Measurements from ENCODE around the gene KAZN. TPM values are rescaled to one million over a fixed set of nuclear protein-coding genes. Genes with fewer than 3 reads are reported as not detected.

KAZN gene
- total RNA-seq, 6 experiments from 2014 or later: 13.1 to 22.3 (median 20.7) TPM

DNA sequence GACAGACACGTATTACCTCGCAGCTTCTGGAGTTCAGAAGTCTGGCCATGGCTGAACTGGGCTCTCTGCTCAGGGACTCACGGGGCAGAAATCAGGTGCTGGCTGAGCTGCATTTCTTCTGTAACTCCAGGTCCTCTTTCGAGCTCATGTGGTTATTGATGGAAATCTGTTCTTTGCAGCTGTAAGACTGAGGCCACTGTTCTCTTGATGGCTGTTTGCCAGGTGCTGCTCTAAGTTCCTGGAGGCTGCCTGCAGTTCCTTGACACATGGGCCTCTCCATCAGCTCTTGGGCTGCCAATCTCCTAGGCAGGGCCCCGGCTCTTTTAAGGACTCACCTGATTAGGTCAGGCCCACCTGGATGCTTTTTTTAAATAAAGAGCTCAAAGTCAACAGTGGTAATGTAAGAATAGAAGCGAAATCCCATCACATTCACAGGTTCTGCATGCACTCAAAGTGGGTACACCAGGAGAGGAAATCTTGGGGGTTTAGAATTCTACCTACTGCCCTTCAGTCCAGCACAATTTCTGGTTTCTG is 139.1 kb downstream of the KAZN start:
- H3K27ac Mint-ChIP-seq: no peak overlapping the region
- TF ChIP-seq, protein P1, sequence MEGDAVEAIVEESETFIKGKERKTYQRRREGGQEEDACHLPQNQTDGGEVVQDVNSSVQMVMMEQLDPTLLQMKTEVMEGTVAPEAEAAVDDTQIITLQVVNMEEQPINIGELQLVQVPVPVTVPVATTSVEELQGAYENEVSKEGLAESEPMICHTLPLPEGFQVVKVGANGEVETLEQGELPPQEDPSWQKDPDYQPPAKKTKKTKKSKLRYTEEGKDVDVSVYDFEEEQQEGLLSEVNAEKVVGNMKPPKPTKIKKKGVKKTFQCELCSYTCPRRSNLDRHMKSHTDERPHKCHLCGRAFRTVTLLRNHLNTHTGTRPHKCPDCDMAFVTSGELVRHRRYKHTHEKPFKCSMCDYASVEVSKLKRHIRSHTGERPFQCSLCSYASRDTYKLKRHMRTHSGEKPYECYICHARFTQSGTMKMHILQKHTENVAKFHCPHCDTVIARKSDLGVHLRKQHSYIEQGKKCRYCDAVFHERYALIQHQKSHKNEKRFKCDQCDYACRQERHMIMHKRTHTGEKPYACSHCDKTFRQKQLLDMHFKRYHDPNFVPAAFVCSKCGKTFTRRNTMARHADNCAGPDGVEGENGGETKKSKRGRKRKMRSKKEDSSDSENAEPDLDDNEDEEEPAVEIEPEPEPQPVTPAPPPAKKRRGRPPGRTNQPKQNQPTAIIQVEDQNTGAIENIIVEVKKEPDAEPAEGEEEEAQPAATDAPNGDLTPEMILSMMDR (IDR thresholded peaks at IDR 0.05): no peak
- H3K9me3 Mint-ChIP-seq: no peaks in the 10 kb centered on the region; the same call in 1 of the 2 replicates
- peaks cover 30% of the 10 kb centered on the region for H3K4me1 Mint-ChIP-seq (ENCODE audit: low read depth)
- DNase-seq: no peak
- H3K27me3 Mint-ChIP-seq (ENCODE audit: insufficient read depth): peaks cover 4% of the 10 kb centered on the region
- no peaks in the 10 kb centered on the region; the same call in 1 of the 2 replicates for H3K36me3 Mint-ChIP-seq (ENCODE audit: low read depth)
- H3K4me3 Mint-ChIP-seq: no peak overlapping the region

DNA sequence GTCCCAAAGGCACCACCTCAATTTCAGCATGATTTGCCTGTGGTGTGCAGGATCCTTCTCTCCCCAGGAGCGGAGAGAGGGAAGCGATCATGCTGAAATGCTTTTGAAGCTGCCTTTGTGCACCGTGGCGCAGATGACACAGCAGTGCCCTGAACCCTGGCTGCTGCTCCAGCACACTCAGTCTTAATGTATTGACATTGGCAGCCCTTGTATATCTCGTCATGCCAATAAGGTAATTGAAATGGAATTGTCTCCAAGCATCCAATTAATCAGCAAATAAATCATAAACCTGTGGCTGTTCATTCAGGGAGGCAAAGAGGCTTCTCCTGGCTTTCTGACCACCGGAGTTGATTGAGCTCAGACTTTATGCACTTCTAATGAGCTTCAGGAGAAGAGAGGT is 139.8 kb downstream of the KAZN start:
- Mint-ChIP-seq H3K36me3 (ENCODE audit: low read depth) (no peaks in the 10 kb centered on the region; the same call in 1 of the 2 replicates), H3K9me3 (no peaks in the 10 kb centered on the region; the same call in 1 of the 2 replicates), H3K4me1 (ENCODE audit: low read depth) (peaks cover 29% of the 10 kb centered on the region), H3K27me3 (ENCODE audit: insufficient read depth) (peaks cover 4% of the 10 kb centered on the region), H3K27ac (no peak overlapping the region), H3K4me3 (no peak overlapping the region)
- DNase-seq: no peak
- TF ChIP-seq, protein P1 (IDR thresholded peaks at IDR 0.05): no peak

DNA sequence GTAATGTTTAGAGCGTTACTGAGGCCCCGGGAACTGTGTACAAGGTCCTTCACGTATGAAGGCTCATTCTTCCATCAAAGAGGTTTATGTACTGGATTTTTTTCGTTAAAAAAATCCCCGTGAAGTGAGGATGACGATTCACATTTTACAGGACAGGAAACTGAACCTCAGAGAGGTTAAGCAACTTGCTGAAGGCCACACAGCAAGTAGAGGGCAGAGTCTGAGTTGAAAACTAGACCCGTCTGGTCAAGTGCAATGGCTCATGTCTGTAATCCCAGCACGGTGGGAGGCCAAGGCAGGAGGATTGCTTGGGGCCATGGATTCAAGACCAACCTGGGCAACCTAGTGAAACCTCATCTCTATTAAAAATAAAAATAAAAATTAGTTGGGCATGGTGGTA is 140.2 kb downstream of the KAZN start:
- TF ChIP-seq, protein P1 (IDR thresholded peaks at IDR 0.05): no peak
- Mint-ChIP-seq H3K4me3 (no peak overlapping the region), H3K36me3 (ENCODE audit: low read depth) (no peaks in the 10 kb centered on the region; the same call in 1 of the 2 replicates), H3K4me1 (ENCODE audit: low read depth) (peaks cover 25% of the 10 kb centered on the region), H3K27me3 (ENCODE audit: insufficient read depth) (peaks cover 4% of the 10 kb centered on the region), H3K27ac (no peak overlapping the region), H3K9me3 (peaks cover 2% of the 10 kb centered on the region; the same call in 1 of the 2 replicates)
- no peak for DNase-seq

DNA sequence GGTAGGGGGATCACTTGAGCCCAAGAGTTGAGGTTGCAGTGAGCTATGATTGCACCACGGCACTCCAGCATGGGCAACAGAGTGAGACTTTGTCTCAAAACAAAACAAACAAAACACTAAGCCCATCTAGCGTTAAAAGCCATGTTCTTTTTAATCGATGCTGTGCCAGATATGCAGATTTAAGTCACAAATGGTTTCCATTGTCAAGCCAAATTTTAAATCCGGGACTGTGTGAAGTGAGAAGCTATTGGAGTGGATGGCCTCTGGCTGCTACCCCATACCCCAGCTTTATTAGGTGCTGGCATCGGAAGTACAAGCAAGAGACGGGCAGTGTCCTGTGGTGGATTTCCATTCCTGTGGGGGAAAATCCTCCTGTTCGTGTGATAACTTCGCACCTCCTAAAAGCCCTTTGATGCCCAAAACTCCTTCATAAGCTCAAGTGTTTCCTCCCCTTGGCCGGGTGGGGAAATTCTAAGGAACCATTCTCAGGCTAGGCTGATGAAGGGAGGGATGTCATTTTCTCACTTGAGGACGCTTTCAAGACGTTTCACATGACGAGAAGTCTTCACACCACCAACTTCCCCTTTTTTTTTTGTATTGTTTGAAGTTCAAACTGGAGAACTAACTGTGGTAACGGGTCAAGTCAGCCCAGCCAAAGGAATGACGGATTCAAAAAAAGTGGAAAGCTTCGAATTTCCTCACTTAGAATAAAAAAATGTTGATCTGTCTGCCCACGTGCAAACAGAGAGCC is 140.8 kb downstream of the KAZN start:
- Mint-ChIP-seq H3K27ac (no peak overlapping the region), H3K9me3 (peaks cover 3% of the 10 kb centered on the region; the same call in 1 of the 2 replicates), H3K36me3 (ENCODE audit: low read depth) (no peaks in the 10 kb centered on the region; the same call in 1 of the 2 replicates), H3K27me3 (ENCODE audit: insufficient read depth) (peaks cover 4% of the 10 kb centered on the region), H3K4me1 (ENCODE audit: low read depth) (peaks cover 22% of the 10 kb centered on the region), H3K4me3 (no peak overlapping the region)
- TF ChIP-seq, protein P1 (IDR thresholded peaks at IDR 0.05): no peak
- no peak for DNase-seq

DNA sequence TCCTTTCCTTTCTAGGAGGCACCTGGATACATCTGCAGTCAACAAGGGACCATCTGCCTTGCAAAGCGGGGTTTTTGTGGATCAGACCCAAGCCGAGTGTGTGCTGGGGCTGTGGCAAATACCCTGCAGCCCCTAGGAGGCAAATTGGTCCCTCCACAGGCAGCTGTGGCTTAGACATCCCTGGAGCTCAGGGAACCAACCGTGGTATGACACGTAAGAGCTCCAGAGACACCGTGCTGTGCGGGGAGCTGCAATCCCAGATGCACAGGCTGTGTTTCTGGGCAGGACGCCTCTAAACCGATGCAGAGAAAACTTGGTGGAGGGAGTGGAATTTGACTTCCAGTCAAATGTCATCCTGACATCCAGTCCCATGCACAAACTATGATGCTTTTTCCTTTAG is 141.5 kb downstream of the KAZN start:
- no peak overlapping the region for H3K27ac Mint-ChIP-seq
- TF ChIP-seq, protein P1 (IDR thresholded peaks at IDR 0.05): no peak
- H3K27me3 Mint-ChIP-seq (ENCODE audit: insufficient read depth): peaks cover 4% of the 10 kb centered on the region
- no peak for DNase-seq
- peaks cover 22% of the 10 kb centered on the region for H3K4me1 Mint-ChIP-seq (ENCODE audit: low read depth)
- no peak overlapping the region for H3K4me3 Mint-ChIP-seq
- no peaks in the 10 kb centered on the region; the same call in 1 of the 2 replicates for H3K36me3 Mint-ChIP-seq (ENCODE audit: low read depth)
- H3K9me3 Mint-ChIP-seq: peaks cover 3% of the 10 kb centered on the region; the same call in 1 of the 2 replicates

Data from HFFc6 (cell line).